Measurements from ENCODE around the gene TLDC2. TPM values are rescaled to one million over a fixed set of nuclear protein-coding genes. Genes with fewer than 3 reads are reported as not detected.
"Not testable (repeated sequence)": the region's sequence is repeated elsewhere in the genome, so short reads cannot be mapped to it uniquely, and the experiment has no call there.

Gene TLDC2
- total RNA-seq, 4 donors from 2014 or later, result 0.27 to 3.7 (median 0.27) TPM; not detected in 1

DNA sequence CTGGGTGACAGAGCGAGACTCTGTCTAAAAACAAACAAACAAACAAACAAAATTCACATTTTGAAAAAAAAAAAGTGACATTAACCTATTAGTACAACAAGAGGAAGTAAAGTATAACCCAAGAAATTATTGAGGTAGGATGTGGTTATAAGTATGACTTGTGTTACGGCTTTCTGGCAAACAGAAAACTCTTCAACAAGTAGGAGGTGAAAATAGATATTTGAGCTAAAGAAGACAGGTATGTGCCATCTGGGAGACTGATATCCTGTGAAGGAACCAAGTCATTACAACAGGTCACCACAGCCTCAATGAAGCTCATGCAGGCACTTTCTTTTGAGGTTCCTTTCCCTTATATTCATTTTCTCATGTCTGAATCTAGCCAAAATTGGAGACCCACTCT lies 28.8 kb downstream of the TLDC2 start:
- WGBS, 2 donors (ENCODE audit: low coverage in 1 of 2), result 80 to 92% methylated on average over 1 to 2 of the region's 2 CpGs
- Histone ChIP-seq H3K27ac (no peak overlapping the region), H3K27me3 (no peaks in the 10 kb centered on the region), H3K9me3 (no peaks in the 10 kb centered on the region), H3K36me3 (peaks cover 10 to 100% of the 10 kb centered on the region in 2 donors), H3K4me3 (no peak overlapping the region), H3K4me1 (no peaks in the 10 kb centered on the region)
- no peak for TF ChIP-seq POLR2AphosphoS5 (IDR thresholded peaks at IDR 0.05)
- TF ChIP-seq POLR2A (IDR thresholded peaks at IDR 0.05), result no peak
- no peak for TF ChIP-seq EP300 (IDR thresholded peaks at IDR 0.05)
- TF ChIP-seq CTCF (IDR thresholded peaks at IDR 0.05), result no peak
- no peak for ATAC-seq

GRCh38 chr20:36905566-36905965 lies 29.6 kb downstream of the TLDC2 start:
- 89 to 96% methylated on average over 4 to 7 of the region's 10 CpGs for WGBS, 2 donors (ENCODE audit: low coverage in 1 of 2)
- peaks cover 10 to 100% of the 10 kb centered on the region in 2 donors for H3K36me3 ChIP-seq
- not testable (repeated sequence) for ATAC-seq, H3K27me3 ChIP-seq, H3K9me3 ChIP-seq, H3K4me1 ChIP-seq, H3K4me3 ChIP-seq, H3K27ac ChIP-seq

- WGBS, 2 donors (ENCODE audit: low coverage in 1 of 2), result 84 to 88% methylated on average over 4 to 6 of the region's 7 CpGs
- not testable (repeated sequence) for ATAC-seq, H3K4me3 ChIP-seq, H3K9me3 ChIP-seq, H3K27ac ChIP-seq, H3K4me1 ChIP-seq, H3K27me3 ChIP-seq
- peaks cover 10 to 100% of the 10 kb centered on the region in 2 donors for H3K36me3 ChIP-seq
These were observed 30.1 kb downstream of the TLDC2 start for GRCh38 chr20:36906086-36906485.

GRCh38 chr20:36908603-36909002 lies 32.7 kb downstream of the TLDC2 start:
- Histone ChIP-seq H3K9me3 (no peaks in the 10 kb centered on the region), H3K27ac (no peak overlapping the region), H3K4me1 (no peaks in the 10 kb centered on the region), H3K27me3 (no peaks in the 10 kb centered on the region), H3K4me3 (no peak overlapping the region), H3K36me3 (peaks cover 10 to 99% of the 10 kb centered on the region in 2 donors)
- TF ChIP-seq POLR2A (IDR thresholded peaks at IDR 0.05), result no peak
- no peak for TF ChIP-seq POLR2AphosphoS5 (IDR thresholded peaks at IDR 0.05)
- TF ChIP-seq EP300 (IDR thresholded peaks at IDR 0.05), result no peak
- TF ChIP-seq CTCF (IDR thresholded peaks at IDR 0.05), result no peak
- ATAC-seq, result no peak
- WGBS, 2 donors (ENCODE audit: low coverage in 1 of 2), result 37 to 62% methylated on average over 4 of the region's 4 CpGs

GRCh38 chr20:36916199-36916598 lies 40.3 kb downstream of the TLDC2 start:
- Histone ChIP-seq H3K27me3 (no peaks in the 10 kb centered on the region), H3K9me3 (no peaks in the 10 kb centered on the region), H3K36me3 (peaks cover 0 to 99% of the 10 kb centered on the region in 2 donors), H3K4me1 (peaks cover 0 to 8% (median 0%) of the 10 kb centered on the region in 3 donors), H3K27ac (no peak overlapping the region), H3K4me3 (no peak overlapping the region)
- no peak for TF ChIP-seq CTCF (IDR thresholded peaks at IDR 0.05)
- TF ChIP-seq POLR2AphosphoS5 (IDR thresholded peaks at IDR 0.05), result no peak
- no peak for TF ChIP-seq POLR2A (IDR thresholded peaks at IDR 0.05)
- no peak for TF ChIP-seq EP300 (IDR thresholded peaks at IDR 0.05)
- ATAC-seq, result no peak
- WGBS, 2 donors (ENCODE audit: low coverage in 1 of 2), result 93 to 100% methylated on average over 2 of the region's 2 CpGs

DNA sequence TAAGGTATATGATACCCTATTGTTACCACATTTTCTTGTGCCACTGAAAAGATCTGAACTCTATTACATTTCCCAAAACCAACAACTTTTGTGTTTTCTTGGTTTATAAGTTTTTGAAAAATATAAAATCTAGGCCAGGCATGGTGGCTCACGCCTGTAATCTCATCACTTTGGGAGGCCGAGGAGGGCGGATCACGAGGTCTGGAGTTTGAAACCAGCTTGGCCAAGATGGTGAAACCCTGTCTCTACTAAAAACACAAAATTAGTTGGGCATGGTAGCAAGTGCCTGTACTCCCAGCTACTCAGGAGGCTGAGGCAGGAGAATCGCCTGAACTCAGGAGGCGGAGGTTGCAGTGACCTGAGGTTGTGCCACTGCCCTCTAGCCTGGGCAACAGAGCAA lies 41.3 kb downstream of the TLDC2 start:
- peaks cover 0 to 99% of the 10 kb centered on the region in 2 donors for H3K36me3 ChIP-seq
- no peak for ATAC-seq
- TF ChIP-seq EP300 (IDR thresholded peaks at IDR 0.05) (no peak), POLR2AphosphoS5 (IDR thresholded peaks at IDR 0.05) (no peak), CTCF (IDR thresholded peaks at IDR 0.05) (no peak), POLR2A (IDR thresholded peaks at IDR 0.05) (no peak)
- no peak overlapping the region for H3K27ac ChIP-seq
- H3K27me3 ChIP-seq, result no peaks in the 10 kb centered on the region
- no peak overlapping the region for H3K4me3 ChIP-seq
- 88 to 93% methylated on average over 3 to 6 of the region's 6 CpGs for WGBS, 2 donors (ENCODE audit: low coverage in 1 of 2)
- H3K9me3 ChIP-seq, result no peaks in the 10 kb centered on the region
- peaks cover 0 to 8% (median 0%) of the 10 kb centered on the region in 3 donors for H3K4me1 ChIP-seq
